HepG2 (cell line): ENCODE results near the gene NADK2. TPM values are rescaled to one million over a fixed set of nuclear protein-coding genes. Genes with fewer than 3 reads are reported as not detected.

Experiments
- ATAC-seq: fragments of 200-7000 bp; cut with Tn5 transposase; 3 replicates; pipeline ENCODE4 v1.9.1; 2020; ENCODE audit warnings: mild to moderate bottlenecking, moderate library complexity
- BruUV-seq: library from RNA; stranded (reverse); fragments of 400-500 nt; replicated peaks from 2 replicates; lab custom pipeline; 2021; lab: Mats Ljungman, UMichigan
- CTCF ChIA-PET: fragments of 300-600 bp; formaldehyde crosslinking; extraction: SDS; loops from one replicate; lab custom pipeline; 2021; ENCODE audit warnings: low total read pairs, inconsistent platforms, low intra/inter-chr PET ratio; lab: Yijun Ruan, JAX
- POLR2A ChIA-PET: fragments of 350-600 bp; sonication (Branson Sonifier 250); formaldehyde crosslinking; loops from one replicate; lab custom pipeline; 2020; ENCODE audit warnings: antibody characterized with exemption, inconsistent platforms; lab: Yijun Ruan, JAX
- DNase-seq: peaks from one replicate; pipeline ENCODE4 v3.0.0-alpha.2; 2015; ENCODE audit warnings: low spot score
- FAIRE-seq: peaks from 3 replicates; lab custom pipeline; 2011; peaks lifted over from hg19 to GRCh38; lab: Jason Lieb, UNC
- H2AFZ ChIP-seq: one replicate; pipeline ENCODE4 v1.6.1; 2011; ENCODE audit warnings: low read length, inconsistent platforms
- H3K27ac ChIP-seq: fragments of 300-600 bp; 3 replicates; pipeline ENCODE4 v1.8.0; 2011; ENCODE audit warnings: mixed run types, mild to moderate bottlenecking, mixed read lengths, low read length, inconsistent platforms; ENCODE audit not compliant: insufficient read depth; ENCODE audit errors: extremely low read length
- H3K27me3 ChIP-seq, 2 experiments: fragments of 200-600 bp in 1 of 2; 2 replicates in 1 of 2; 3 replicates in 1 of 2; pipeline versions ENCODE4 v1.6.0 to v1.8.0; 2011; ENCODE audit warnings: low read length in 2 of 2, mild to moderate bottlenecking in 2 of 2, moderate library complexity in 2 of 2, inconsistent platforms in 1 of 2; ENCODE audit not compliant: insufficient read depth in 2 of 2, control insufficient read depth in 1 of 2
- H3K36me3 ChIP-seq, 2 experiments: fragments of 200-600 bp in 1 of 2; replicated peaks in 1 of 2; 2 replicates in 1 of 2; 3 replicates in 1 of 2; pipeline versions ENCODE4 v1.5.1 to v1.8.0; 2011; ENCODE audit warnings: low read length in 2 of 2, inconsistent platforms in 1 of 2; ENCODE audit not compliant: insufficient read depth in 2 of 2, control insufficient read depth in 1 of 2
- H3K4me1 ChIP-seq: 2 replicates; pipeline ENCODE4 v1.5.1; 2012; ENCODE audit warnings: low read length, inconsistent platforms; ENCODE audit not compliant: insufficient read depth
- H3K4me2 ChIP-seq: 2 replicates; pipeline ENCODE4 v1.6.0; 2011; ENCODE audit warnings: low read depth, low read length, inconsistent platforms
- H3K4me3 ChIP-seq, 3 experiments: fragments of 200-600 bp in 1 of 3; sonication (generic), shearing (Covaris generic) in 1 of 3; replicated peaks in 1 of 3; 2 replicates each; pipeline ENCODE4 v1.5.1; 2011 to 2016; ENCODE audit warnings: low read length in 3 of 3, inconsistent platforms in 2 of 3, low read depth in 2 of 3, mild to moderate bottlenecking in 2 of 3, control low read depth in 1 of 3, mixed read lengths in 1 of 3; ENCODE audit not compliant: insufficient read depth in 1 of 3
- H3K79me2 ChIP-seq: one replicate; pipeline ENCODE4 v1.6.1; 2011; ENCODE audit warnings: low read length, inconsistent platforms; ENCODE audit not compliant: insufficient read depth
- H3K9ac ChIP-seq: 2 replicates; pipeline ENCODE4 v1.6.0; 2011; ENCODE audit warnings: mild to moderate bottlenecking, low read depth, low read length, inconsistent platforms; ENCODE audit not compliant: insufficient read depth
- H3K9me3 ChIP-seq: 2 replicates; pipeline ENCODE4 v1.5.1; 2012; ENCODE audit warnings: mild to moderate bottlenecking, low read length
- H4K20me1 ChIP-seq: 2 replicates; pipeline ENCODE4 v1.6.0; 2011; ENCODE audit warnings: inconsistent platforms, mild to moderate bottlenecking, low read length, moderate library complexity; ENCODE audit not compliant: insufficient read depth
- HBP1 ChIP-seq: IDR thresholded peaks from 2 replicates; pipeline ENCODE4 v1.6.1; 2016; ENCODE audit warnings: low read depth, control low read depth
- MAFF ChIP-seq: IDR thresholded peaks from 2 replicates; pipeline ENCODE4 v1.6.1; 2011; ENCODE audit warnings: low read depth, low read length, improper control_type of control experiment
- NFE2L1 ChIP-seq: sonication (generic); formaldehyde crosslinking; IDR thresholded peaks from 2 replicates; pipeline ENCODE4 v1.4.0; 2020; ENCODE audit warnings: missing genetic modification reagents, mild to moderate bottlenecking, borderline replicate concordance
- NR3C1 ChIP-seq: sonication (generic); formaldehyde crosslinking; IDR thresholded peaks from 2 replicates; pipeline ENCODE4 v1.4.0; 2020; ENCODE audit warnings: missing genetic modification reagents
- PTBP1 ChIP-seq: fragments of 200-400 bp; formaldehyde crosslinking; IDR thresholded peaks from 2 replicates; pipeline ENCODE4 v1.6.1; 2018; ENCODE audit warnings: low read length, low read depth; ENCODE audit not compliant: poor library complexity, severe bottlenecking
- RBM39 ChIP-seq: fragments of 200-400 bp; formaldehyde crosslinking; IDR thresholded peaks from one replicate; pipeline ENCODE4 v1.6.1; 2018; ENCODE audit warnings: antibody characterized with exemption, mild to moderate bottlenecking, low read depth, low read length; ENCODE audit not compliant: poor library complexity, severe bottlenecking
- RFXAP ChIP-seq: sonication (generic); formaldehyde crosslinking; IDR thresholded peaks from 2 replicates; pipeline ENCODE4 v1.4.0; 2020; ENCODE audit warnings: missing genetic modification reagents, borderline replicate concordance
- TBP ChIP-seq: sonication (generic); formaldehyde crosslinking; IDR thresholded peaks from 2 replicates; pipeline ENCODE4 v1.5.0; 2020; ENCODE audit warnings: missing genetic modification reagents
- TRIM22 ChIP-seq: fragments of 450-650 bp; IDR thresholded peaks from 2 replicates; pipeline ENCODE4 v1.6.1; 2017
- ZNF709 ChIP-seq: sonication (generic); formaldehyde crosslinking; IDR thresholded peaks from 2 replicates; pipeline ENCODE4 v1.5.0; 2020; ENCODE audit warnings: mild to moderate bottlenecking, missing genetic modification reagents
- ZNF773 ChIP-seq: sonication (generic); formaldehyde crosslinking; IDR thresholded peaks from 2 replicates; pipeline ENCODE4 v1.4.0; 2020; ENCODE audit warnings: missing genetic modification reagents, borderline replicate concordance
- WGBS: methylation state at CpG from one replicate; pipeline ENCODE4 v1.1.6; 2017; ENCODE audit warnings: low lambda C conversion rate; 5-methylcytosine and 5-hydroxymethylcytosine counted together
- in situ Hi-C: cut with HindIII; loops from 2 replicates; pipeline ENCODE4 v1.10.0; 2017; ENCODE audit warnings: low pct_unique_long_range_greater_than_20kb; ENCODE audit not compliant: extremely low pct_ligation_motif_present
- intact Hi-C: fragments of 100-400 bp; cut with micrococcal nuclease; formaldehyde crosslinking; loops from one replicate; pipeline ENCODE4 v1.10.0; 2022; ENCODE audit not compliant: unreplicated experiment
- polyA plus RNA-seq, 8 experiments: library from polyadenylated mRNA; depleted of rRNA in 3 of 8; stranded (reverse) in 7 of 8; unstranded in 1 of 8; fragments of >200 nt; fragmentation: Illumina TruSeq in 4 of 8; extraction: Trizol in 4 of 8; gene quantifications; 2 replicates each; pipeline versions ENCODE4 v1.2.1 to v1.2.3, GENCODE V29; 2011 to 2016; ENCODE audit warnings: low read depth in 4 of 8, missing spikeins in 1 of 8, mixed read lengths in 1 of 8; ENCODE audit not compliant: insufficient read depth in 1 of 8
- total RNA-seq, 5 experiments: library from RNA; depleted of rRNA; stranded (reverse); fragments of >200 nt; fragmentation: Illumina TruSeq; extraction: Trizol; gene quantifications; 2 replicates each; pipeline ENCODE4 v1.2.3, GENCODE V29; 2016; ENCODE audit warnings: low read depth in 1 of 5

The NADK2 gene
- total and polyA plus RNA-seq, 2 of the 13 experiments (the other 11 are each of a cell fraction or from before 2014, with no cell fraction given): 13.9 to 71.4 TPM

GRCh38 chr5:36156121-36156601, 85.6 kb downstream of the NADK2 start:
- H3K9ac ChIP-seq: no peak overlapping the region
- 91% methylated on average over 4 of the region's 4 CpGs for WGBS
- CTCF ChIA-PET: no interaction called here
- BruUV-seq: no TSS peak
- no peak for FAIRE-seq
- no peaks in the 10 kb centered on the region for H3K9me3 ChIP-seq
- peak overlapping the region; percentile 32; the same call in 1 of the 2 replicates for H3K4me2 ChIP-seq
- H3K79me2 ChIP-seq: peaks cover 53% of the 10 kb centered on the region
- intact Hi-C loops: loop anchor here (10.0 kb wide), 1 partner anchor 719 kb away; the partner anchor contains the start of gene NIPBL
- H2AFZ ChIP-seq: no peak overlapping the region
- no peak overlapping the region for H3K4me3 ChIP-seq
- no peaks in the 10 kb centered on the region; the same call in 1 of the 2 replicates for H4K20me1 ChIP-seq
- DNase-seq: no peak
- ATAC-seq: no peak
- no peak for TF ChIP-seq HBP1 (CRISPR knock-in tag)
- in situ Hi-C loops: no loop called here
- H3K36me3 ChIP-seq: peaks cover 15 to 63% of the 10 kb centered on the region in 2 experiments
- H3K4me1 ChIP-seq: peaks cover 81% of the 10 kb centered on the region
- H3K27ac ChIP-seq: peak overlapping the region; percentile 29
- no peaks in the 10 kb centered on the region; a peak in 1 of 5 replicates for H3K27me3 ChIP-seq
- POLR2A ChIA-PET: no interaction called here

- Histone ChIP-seq H3K79me2 (peaks cover 53% of the 10 kb centered on the region), H3K27me3 (no peaks in the 10 kb centered on the region; a peak in 1 of 5 replicates), H3K36me3 (peaks cover 11 to 55% of the 10 kb centered on the region in 2 experiments), H3K4me3 (no peak overlapping the region), H3K9me3 (no peaks in the 10 kb centered on the region), H4K20me1 (no peaks in the 10 kb centered on the region), H3K4me2 (no peak overlapping the region), H3K9ac (no peak overlapping the region), H2AFZ (no peak overlapping the region), H3K4me1 (peaks cover 77% of the 10 kb centered on the region), H3K27ac (no peak overlapping the region)
- intact Hi-C loops (loop anchor here (10.0 kb wide), 1 partner anchor 720 kb away; the partner anchor contains the start of gene NIPBL), in situ Hi-C loops (no loop called here)
- FAIRE-seq (no peak), DNase-seq (no peak), ATAC-seq (no peak)
- ChIA-PET POLR2A (no interaction called here), CTCF (no interaction called here)
- BruUV-seq: no TSS peak
- 98% methylated on average over 7 of the region's 7 CpGs for WGBS
- TF ChIP-seq TRIM22 (no peak), RFXAP (no peak), RBM39 (no peak), MAFF (no peak), ZNF709 (no peak), NFE2L1 (CRISPR knock-in tag) (no peak), NR3C1 (no peak), PTBP1 (no peak), ZNF773 (no peak), TBP (no peak)
Measured at GRCh38 chr5:36155291-36155690, 86.4 kb downstream of the NADK2 start.
